K562 (cell line): ENCODE data around the gene DNAJC6. TPM values are rescaled to one million over a fixed set of nuclear protein-coding genes. Genes with fewer than 3 reads are reported as not detected.

Experiments
- ARNT ChIP-seq, 2 experiments: fragments of 450-650 bp; IDR thresholded peaks; 2 replicates each; pipeline ENCODE4 v1.6.1; 2016; ENCODE audit warnings: mild to moderate bottlenecking in 1 of 2
- CC2D1A ChIP-seq: fragments of 450-650 bp; IDR thresholded peaks from 2 replicates; pipeline ENCODE4 v1.6.1; 2017; ENCODE audit warnings: mild to moderate bottlenecking
- CHCHD3 ChIP-seq: fragments of 250-450 bp; sonication (Bioruptor Pico); IDR thresholded peaks from 2 replicates; pipeline ENCODE4 v2.1.2; 2022; ENCODE audit warnings: mild to moderate bottlenecking
- DNMT1 ChIP-seq: fragments of 450-650 bp; IDR thresholded peaks from 2 replicates; pipeline ENCODE4 v1.6.1; 2016; ENCODE audit warnings: antibody characterized with exemption, mild to moderate bottlenecking
- ELF4 ChIP-seq: fragments of 450-650 bp; formaldehyde crosslinking; IDR thresholded peaks from 2 replicates; pipeline ENCODE4 v1.4.0; 2022; ENCODE audit warnings: missing genetic modification characterization
- FOXJ2 ChIP-seq: fragments of 200-800 bp; sonication (Bioruptor generic); IDR thresholded peaks from 2 replicates; pipeline ENCODE4 v1.6.1; 2016; ENCODE audit warnings: missing genetic modification characterization, missing compliant biosample characterization
- GTF2B ChIP-seq: IDR thresholded peaks from 2 replicates; pipeline ENCODE4 v1.6.1; 2011; ENCODE audit not compliant: insufficient read length; ENCODE audit errors: extremely low read depth
- MAFK ChIP-seq: IDR thresholded peaks from 2 replicates; pipeline ENCODE4 v1.6.1; 2011; ENCODE audit warnings: low read length, improper control_type of control experiment
- NBN ChIP-seq: fragments of 450-650 bp; IDR thresholded peaks from 2 replicates; pipeline ENCODE4 v1.6.1; 2016; ENCODE audit warnings: low read depth, mild to moderate bottlenecking
- NCOA1 ChIP-seq: fragments of 450-650 bp; IDR thresholded peaks from 2 replicates; pipeline ENCODE4 v1.6.1; 2016; ENCODE audit warnings: low read depth
- NCOA6 ChIP-seq: fragments of 450-650 bp; IDR thresholded peaks from 2 replicates; pipeline ENCODE4 v1.6.1; 2017; ENCODE audit warnings: mild to moderate bottlenecking
- RAD51 ChIP-seq: fragments of 450-650 bp; IDR thresholded peaks from 2 replicates; pipeline ENCODE4 v1.7.1; 2016; ENCODE audit warnings: low read depth, mild to moderate bottlenecking, borderline replicate concordance
- RNF2 ChIP-seq: sonication (generic); IDR thresholded peaks from 2 replicates; pipeline ENCODE4 v1.6.1; 2016
- SIRT6 ChIP-seq: IDR thresholded peaks from one replicate; pipeline ENCODE4 v1.6.1; 2012; ENCODE audit warnings: low read depth, mild to moderate bottlenecking, control low read depth, inconsistent platforms, low read length, moderate library complexity
- SMAD4 ChIP-seq: fragments of 250-450 bp; sonication (Bioruptor Pico); conservative IDR thresholded peaks from 2 replicates; pipeline ENCODE4 v1.8.0; 2021; ENCODE audit warnings: inconsistent platforms, mild to moderate bottlenecking, moderate library complexity
- SMARCA4 ChIP-seq: fragments of 450-650 bp; IDR thresholded peaks from 2 replicates; pipeline ENCODE4 v1.6.1; 2016
- SMARCA5 ChIP-seq: fragments of 450-650 bp; IDR thresholded peaks from 2 replicates; pipeline ENCODE4 v1.6.1; 2016
- TAL1 ChIP-seq: fragments of 450-650 bp; IDR thresholded peaks from 2 replicates; pipeline ENCODE4 v1.6.1; 2016; ENCODE audit warnings: mild to moderate bottlenecking
- TOE1 ChIP-seq, 2 experiments: fragments of 450-650 bp in 1 of 2; sonication (generic) in 1 of 2; formaldehyde crosslinking in 1 of 2; IDR thresholded peaks; 2 replicates each; pipeline versions ENCODE4 v1.7.1 to v1.8.0; 2016 to 2022; ENCODE audit warnings: borderline replicate concordance in 2 of 2, mild to moderate bottlenecking in 2 of 2, antibody characterized with exemption in 1 of 2, inconsistent platforms in 1 of 2, low read depth in 1 of 2, missing genetic modification reagents in 1 of 2, moderate library complexity in 1 of 2
- WHSC1 ChIP-seq: IDR thresholded peaks from one replicate; pipeline ENCODE4 v1.6.1; 2012; ENCODE audit warnings: low read length, control low read depth, inconsistent platforms
- ZNF384 ChIP-seq: IDR thresholded peaks from 2 replicates; pipeline ENCODE4 v1.6.1; 2012; ENCODE audit warnings: low read depth, low read length, improper control_type of control experiment
- polyA plus RNA-seq, 8 experiments: library from polyadenylated mRNA; depleted of rRNA in 4 of 8; stranded (reverse) in 5 of 8; unstranded in 3 of 8; fragments of >200 nt; fragmentation: Nextera tagmentation in 2 of 8; fragmentation: Illumina TruSeq in 1 of 8; extraction: Ambion mirVana in 2 of 8; extraction: Trizol in 1 of 8; gene quantifications; 2 replicates each; pipeline versions ENCODE4 v1.2.1 to v1.2.3, GENCODE V29; 2011 to 2014; ENCODE audit warnings: inconsistent platforms in 1 of 8, missing spikeins in 1 of 8
- total RNA-seq, 7 experiments: library from RNA; depleted of rRNA in 6 of 7; stranded (reverse); fragments of >200 nt in 6 of 7; fragmentation: Illumina TruSeq in 2 of 7; extraction: Trizol in 2 of 7; gene quantifications; 2 replicates each; pipeline versions ENCODE4 v1.2.1 to v1.2.3, GENCODE V29; 2011 to 2021; ENCODE audit warnings: low replicate concordance in 1 of 7
- TF ChIP-seq, protein P1 (sequence below): fragments of 450-650 bp; IDR thresholded peaks from 2 replicates; pipeline ENCODE4 v1.6.1; 2016; ENCODE audit warnings: mild to moderate bottlenecking
- TF ChIP-seq, protein P2 (sequence below): fragments of 250-450 bp; sonication (Bioruptor Pico); IDR thresholded peaks from 2 replicates; pipeline ENCODE4 v1.8.0; 2022; ENCODE audit warnings: inconsistent platforms, mild to moderate bottlenecking, moderate library complexity, borderline replicate concordance

The DNAJC6 gene
- total and polyA plus RNA-seq, 9 of the 15 experiments (the other 6 are each of a cell fraction or from before 2014, with no cell fraction given) = 6.7 to 78.7 (median 28.0) TPM

GRCh38 chr1:65279070-65279779 is 30.1 kb upstream of the DNAJC6 start (continued):
- TF ChIP-seq FOXJ2 (tag) (no peak), SMARCA4 (peak; percentile 33; the same call in 1 of the 2 replicates), TOE1 (IDR thresholded peaks at IDR 0.05; ENCODE audit: borderline replicate concordance) (no peak), TOE1 (CRISPR knock-in tag; IDR thresholded peaks at IDR 0.05; ENCODE audit: borderline replicate concordance, low read depth) (no peak), WHSC1 (no peak), GTF2B (no peak), CC2D1A (no peak), MAFK (no peak), CHCHD3 (CRISPR knock-in tag) (no peak), SIRT6 (no peak), ZNF384 (no peak), RAD51 (no peak), TAL1 (peak; percentile 79), ARNT (IDR thresholded peaks at IDR 0.05) (no peak), SMAD4 (peak; percentile 58), NCOA6 (no peak), DNMT1 (no peak), NBN (no peak), NCOA1 (no peak), SMARCA5 (no peak), RNF2 (no peak), ELF4 (CRISPR knock-in tag) (no peak)
- TF ChIP-seq, protein P1, sequence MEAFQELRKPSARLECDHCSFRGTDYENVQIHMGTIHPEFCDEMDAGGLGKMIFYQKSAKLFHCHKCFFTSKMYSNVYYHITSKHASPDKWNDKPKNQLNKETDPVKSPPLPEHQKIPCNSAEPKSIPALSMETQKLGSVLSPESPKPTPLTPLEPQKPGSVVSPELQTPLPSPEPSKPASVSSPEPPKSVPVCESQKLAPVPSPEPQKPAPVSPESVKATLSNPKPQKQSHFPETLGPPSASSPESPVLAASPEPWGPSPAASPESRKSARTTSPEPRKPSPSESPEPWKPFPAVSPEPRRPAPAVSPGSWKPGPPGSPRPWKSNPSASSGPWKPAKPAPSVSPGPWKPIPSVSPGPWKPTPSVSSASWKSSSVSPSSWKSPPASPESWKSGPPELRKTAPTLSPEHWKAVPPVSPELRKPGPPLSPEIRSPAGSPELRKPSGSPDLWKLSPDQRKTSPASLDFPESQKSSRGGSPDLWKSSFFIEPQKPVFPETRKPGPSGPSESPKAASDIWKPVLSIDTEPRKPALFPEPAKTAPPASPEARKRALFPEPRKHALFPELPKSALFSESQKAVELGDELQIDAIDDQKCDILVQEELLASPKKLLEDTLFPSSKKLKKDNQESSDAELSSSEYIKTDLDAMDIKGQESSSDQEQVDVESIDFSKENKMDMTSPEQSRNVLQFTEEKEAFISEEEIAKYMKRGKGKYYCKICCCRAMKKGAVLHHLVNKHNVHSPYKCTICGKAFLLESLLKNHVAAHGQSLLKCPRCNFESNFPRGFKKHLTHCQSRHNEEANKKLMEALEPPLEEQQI = no peak
- TF ChIP-seq, protein P2, sequence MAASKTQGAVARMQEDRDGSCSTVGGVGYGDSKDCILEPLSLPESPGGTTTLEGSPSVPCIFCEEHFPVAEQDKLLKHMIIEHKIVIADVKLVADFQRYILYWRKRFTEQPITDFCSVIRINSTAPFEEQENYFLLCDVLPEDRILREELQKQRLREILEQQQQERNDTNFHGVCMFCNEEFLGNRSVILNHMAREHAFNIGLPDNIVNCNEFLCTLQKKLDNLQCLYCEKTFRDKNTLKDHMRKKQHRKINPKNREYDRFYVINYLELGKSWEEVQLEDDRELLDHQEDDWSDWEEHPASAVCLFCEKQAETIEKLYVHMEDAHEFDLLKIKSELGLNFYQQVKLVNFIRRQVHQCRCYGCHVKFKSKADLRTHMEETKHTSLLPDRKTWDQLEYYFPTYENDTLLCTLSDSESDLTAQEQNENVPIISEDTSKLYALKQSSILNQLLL (CRISPR knock-in tag) = no peak
